CD14-positive monocyte (primary cell): ENCODE results near the gene ZC2HC1C. TPM values are rescaled to one million over a fixed set of nuclear protein-coding genes. Genes with fewer than 3 reads are reported as not detected.

Experiments
- DNase-seq, 3 donors: peaks; one replicate each; pipeline ENCODE4 v3.0.0-alpha.2; 2011 to 2022
- H2AFZ ChIP-seq: 2 replicates; pipeline ENCODE4 v1.6.0; 2012; ENCODE audit warnings: mild to moderate bottlenecking, low read depth, low read length, inconsistent platforms; ENCODE audit not compliant: insufficient read depth, poor library complexity, severe bottlenecking
- H3K27ac ChIP-seq, 2 donors: 1 replicate in 1 of 2; 2 replicates in 1 of 2; pipeline ENCODE4 v1.5.1; 2012 to 2013; ENCODE audit warnings: low read length in 2 of 2, control low read depth in 1 of 2, inconsistent platforms in 1 of 2, low read depth in 1 of 2, mild to moderate bottlenecking in 1 of 2
- H3K27me3 ChIP-seq, 2 donors: one replicate each; pipeline versions ENCODE4 v1.6.0 to v1.6.1; 2011 to 2013; ENCODE audit warnings: low read length in 2 of 2; ENCODE audit not compliant: control insufficient read depth in 2 of 2, insufficient read depth in 2 of 2
- H3K36me3 ChIP-seq, 2 donors: replicated peaks in 1 of 2; 1 replicate in 1 of 2; 2 replicates in 1 of 2; pipeline versions ENCODE4 v1.5.1 to v1.6.1; 2012 to 2013; ENCODE audit warnings: low read length in 2 of 2, control low read depth in 1 of 2, inconsistent platforms in 1 of 2, mild to moderate bottlenecking in 1 of 2; ENCODE audit not compliant: insufficient read depth in 2 of 2, control insufficient read depth in 1 of 2
- H3K4me1 ChIP-seq, 2 donors: 1 replicate in 1 of 2; 2 replicates in 1 of 2; pipeline versions ENCODE4 v1.5.1 to v1.6.1; 2012 to 2013; ENCODE audit warnings: low read length in 2 of 2, control low read depth in 1 of 2, inconsistent platforms in 1 of 2, mild to moderate bottlenecking in 1 of 2, moderate library complexity in 1 of 2; ENCODE audit not compliant: insufficient read depth in 2 of 2, control insufficient read depth in 1 of 2
- H3K4me2 ChIP-seq: replicated peaks from 2 replicates; pipeline ENCODE3; 2012; ENCODE audit warnings: low read length, moderate library complexity, mild to moderate bottlenecking; ENCODE audit not compliant: poor library complexity, severe bottlenecking; ENCODE audit errors: extremely low read depth
- H3K4me3 ChIP-seq, 3 experiments: fragments of 200-600 bp in 1 of 3; sonication (generic) in 1 of 3; replicated peaks in 1 of 3; 1 replicate in 2 of 3; 2 replicates in 1 of 3; pipeline ENCODE4 v1.5.1; 2011 to 2013; ENCODE audit warnings: low read length in 3 of 3, mild to moderate bottlenecking in 3 of 3, control low read depth in 2 of 3, low read depth in 2 of 3, inconsistent platforms in 1 of 3, moderate library complexity in 1 of 3
- H3K79me2 ChIP-seq: 2 replicates; pipeline ENCODE4 v1.6.0; 2012; ENCODE audit warnings: mild to moderate bottlenecking, control low read depth, inconsistent platforms, low read length, moderate library complexity; ENCODE audit not compliant: insufficient read depth
- H3K9ac ChIP-seq: 2 replicates; pipeline ENCODE4 v1.6.0; 2017; ENCODE audit warnings: low read length, mild to moderate bottlenecking; ENCODE audit not compliant: insufficient read depth, poor library complexity, severe bottlenecking
- H3K9me3 ChIP-seq, 2 donors: replicated peaks in 1 of 2; 1 replicate in 1 of 2; 2 replicates in 1 of 2; pipeline versions ENCODE4 v1.5.1 to v1.6.1; 2012 to 2013; ENCODE audit warnings: low read length in 2 of 2, control low read depth in 1 of 2; ENCODE audit not compliant: control insufficient read depth in 1 of 2, insufficient read depth in 1 of 2
- H4K20me1 ChIP-seq: 2 replicates; pipeline ENCODE4 v1.6.0; 2012; ENCODE audit warnings: mild to moderate bottlenecking, low read length, control low read depth, moderate library complexity; ENCODE audit not compliant: insufficient read depth
- H3K27ac Mint-ChIP-seq, 7 donors: one replicate each; pipeline ENCODE4 v1.8.0; 2020; ENCODE audit warnings: mild to moderate bottlenecking in 7 of 7, mixed read lengths in 7 of 7, moderate library complexity in 6 of 7, inconsistent platforms in 2 of 7
- H3K27me3 Mint-ChIP-seq, 3 donors: one replicate each; pipeline ENCODE4 v1.8.0; 2021 to 2022; ENCODE audit warnings: low read depth in 3 of 3, mild to moderate bottlenecking in 3 of 3, mixed read lengths in 3 of 3, moderate library complexity in 3 of 3, inconsistent platforms in 1 of 3
- H3K36me3 Mint-ChIP-seq, 2 donors: one replicate each; pipeline ENCODE4 v1.8.0; 2020; ENCODE audit warnings: mixed read lengths in 2 of 2, inconsistent platforms in 1 of 2, mild to moderate bottlenecking in 1 of 2
- H3K4me1 Mint-ChIP-seq: one replicate; pipeline ENCODE4 v1.8.0; 2020; ENCODE audit warnings: mild to moderate bottlenecking, mixed read lengths
- H3K4me3 Mint-ChIP-seq, 2 donors: one replicate each; pipeline ENCODE4 v1.8.0; 2020; ENCODE audit warnings: mild to moderate bottlenecking in 2 of 2, mixed read lengths in 2 of 2, moderate library complexity in 1 of 2
- H3K9me3 Mint-ChIP-seq, 7 donors: one replicate each; pipeline ENCODE4 v1.8.0; 2020 to 2022; ENCODE audit warnings: mixed read lengths in 7 of 7, mild to moderate bottlenecking in 6 of 7, moderate library complexity in 6 of 7, inconsistent platforms in 2 of 7
- WGBS: methylation state at CpG from one replicate; pipeline ENCODE4 v1.1.5; 2013; ENCODE audit warnings: missing lambda C conversion rate; ENCODE audit not compliant: insufficient coverage; 5-methylcytosine and 5-hydroxymethylcytosine counted together
- intact Hi-C, 2 donors: fragments of 100-400 bp; cut with micrococcal nuclease; formaldehyde crosslinking; loops; one replicate each; pipeline versions ENCODE4 v1.15.0 to v1.15.1; 2023
- polyA minus RNA-seq: library from RNA; depleted of rRNA, polyadenylated mRNA; stranded (reverse); fragments of >200 nt; gene quantifications from 2 replicates; pipeline ENCODE4 v1.2.3, GENCODE V29; 2012
- polyA plus RNA-seq, 3 donors: library from polyadenylated mRNA; depleted of rRNA in 1 of 3; unstranded in 2 of 3; stranded (reverse) in 1 of 3; fragments of 300-500 nt in 2 of 3; fragments of >200 nt in 1 of 3; fragmentation: Illumina TruSeq in 2 of 3; gene quantifications; 1 replicate in 2 of 3; 2 replicates in 1 of 3; pipeline ENCODE4 v1.2.3, GENCODE V29; 2012 to 2021
- total RNA-seq, 12 experiments: library from RNA in 1 of 12; stranded (reverse) in 1 of 12; fragments of 120-200 nt in 1 of 12; gene quantifications; one replicate each; pipeline ENCODE4 v1.2.4 and lab custom pipeline; 2013 to 2026; ENCODE audit warnings: mixed read lengths in 6 of 12, inconsistent platforms in 1 of 12
- TF ChIP-seq, protein P1 (sequence below): fragments of 200-600 bp; IDR thresholded peaks from one replicate; pipeline ENCODE4 v1.8.0; 2022; ENCODE audit warnings: antibody characterized with exemption, mild to moderate bottlenecking

The ZC2HC1C gene, protein sequence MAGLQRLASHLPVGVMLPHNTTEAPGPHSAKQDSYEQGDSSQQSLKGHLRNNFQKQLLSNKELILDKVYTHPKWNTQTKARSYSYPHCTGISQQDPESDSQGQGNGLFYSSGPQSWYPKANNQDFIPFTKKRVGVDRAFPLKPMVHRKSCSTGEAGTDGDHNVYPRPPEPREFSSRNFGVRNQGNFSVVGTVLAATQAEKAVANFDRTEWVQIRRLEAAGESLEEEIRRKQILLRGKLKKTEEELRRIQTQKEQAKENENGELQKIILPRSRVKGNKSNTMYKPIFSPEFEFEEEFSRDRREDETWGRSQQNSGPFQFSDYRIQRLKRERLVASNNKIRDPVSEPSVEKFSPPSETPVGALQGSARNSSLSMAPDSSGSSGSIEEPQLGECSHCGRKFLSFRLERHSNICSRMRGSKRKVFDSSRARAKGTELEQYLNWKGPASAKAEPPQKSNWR
- total RNA-seq (2013): 0.08 TPM
- under 1 TPM in 1 of 3 donors, not detected in 2; 0.08 TPM for polyA plus RNA-seq
- polyA minus RNA-seq: 0.14 TPM in 1 of 2 replicates, not detected in the other
- 0.08 to 3.2 (median 0.35) reads per million in 11 experiments for total RNA-seq (lab: John Stamatoyannopoulos, UW)

DNA sequence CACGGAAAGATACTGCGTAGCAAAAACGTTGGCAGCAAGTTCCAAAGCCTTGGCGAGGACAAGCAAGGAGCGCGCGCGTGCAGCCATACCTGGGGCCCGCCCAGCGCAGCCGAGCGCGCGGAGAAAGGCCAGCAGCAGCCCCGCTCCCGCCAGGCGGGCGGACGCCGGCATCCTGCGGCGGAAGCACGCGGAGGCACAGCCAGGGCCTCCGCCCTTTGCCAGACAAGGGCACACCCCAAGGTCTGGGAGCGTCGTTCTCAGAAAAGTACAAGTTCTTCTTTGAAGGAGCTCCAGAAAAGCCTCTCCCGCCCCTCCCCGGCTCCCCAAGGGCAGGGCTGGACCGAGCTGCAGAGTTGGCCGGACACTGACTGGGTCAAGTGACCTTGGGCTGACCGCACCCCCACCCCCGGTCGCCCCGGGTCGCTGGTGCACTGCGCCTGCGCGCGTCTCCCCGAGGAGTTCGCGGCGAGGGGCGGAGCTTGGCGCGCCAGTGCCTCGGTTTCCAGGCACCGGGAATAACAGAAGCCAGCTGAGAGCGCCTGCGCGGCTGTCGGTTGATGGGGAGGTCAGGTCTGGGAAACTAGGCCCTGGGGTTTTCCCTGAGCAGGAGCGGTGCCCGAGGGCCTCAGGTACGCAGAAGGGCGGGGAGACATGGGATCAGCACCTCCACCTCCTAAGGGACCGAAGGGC is at the start of gene ZC2HC1C:
Gene ZC2HC1C (plus strand): TSS at position 521 of the 690 bp plus-strand sequence. CDS start 933 bp downstream, outside the sequence.
- Histone ChIP-seq H3K9ac (peak within 1 kb of the TSS; percentile 34), H3K27ac (peak within 1 kb of the TSS; percentile 62 to 69), H2AFZ (peak within 1 kb of the TSS; percentile 84), H3K4me2 (peak within 1 kb of the TSS; percentile 83), H3K79me2 (no peaks in the 10 kb centered on the region), H3K4me3 (peak within 1 kb of the TSS; percentile 34 to 71 (median 47)), H4K20me1 (no peaks in the 10 kb centered on the region), H3K4me1 (peaks cover 15 to 30% of the 10 kb centered on the region in 2 donors), H3K9me3 (no peaks in the 10 kb centered on the region), H3K27me3 (no peaks in the 10 kb centered on the region), H3K36me3 (no peaks in the 10 kb centered on the region)
- Mint-ChIP-seq H3K4me1 (peaks cover 4% of the 10 kb centered on the region), H3K27ac (peak within 1 kb of the TSS in 6 of 7 donors; percentile 23 to 85 (median 60)), H3K36me3 (no peaks in the 10 kb centered on the region), H3K4me3 (no peak within 1 kb of the TSS), H3K9me3 (no peaks in the 10 kb centered on the region), H3K27me3 (peaks cover 0 to 3% (median 2%) of the 10 kb centered on the region in 3 donors)
- intact Hi-C loops: loop anchor here (10.0 kb wide), 2 partner anchors 64 to 124 kb away; partner anchors contain the start of gene EIF2B2 (in 1 of the 2)
- DNase-seq: peak; percentile 57 to 72 (median 72)
- TF ChIP-seq, protein P1, sequence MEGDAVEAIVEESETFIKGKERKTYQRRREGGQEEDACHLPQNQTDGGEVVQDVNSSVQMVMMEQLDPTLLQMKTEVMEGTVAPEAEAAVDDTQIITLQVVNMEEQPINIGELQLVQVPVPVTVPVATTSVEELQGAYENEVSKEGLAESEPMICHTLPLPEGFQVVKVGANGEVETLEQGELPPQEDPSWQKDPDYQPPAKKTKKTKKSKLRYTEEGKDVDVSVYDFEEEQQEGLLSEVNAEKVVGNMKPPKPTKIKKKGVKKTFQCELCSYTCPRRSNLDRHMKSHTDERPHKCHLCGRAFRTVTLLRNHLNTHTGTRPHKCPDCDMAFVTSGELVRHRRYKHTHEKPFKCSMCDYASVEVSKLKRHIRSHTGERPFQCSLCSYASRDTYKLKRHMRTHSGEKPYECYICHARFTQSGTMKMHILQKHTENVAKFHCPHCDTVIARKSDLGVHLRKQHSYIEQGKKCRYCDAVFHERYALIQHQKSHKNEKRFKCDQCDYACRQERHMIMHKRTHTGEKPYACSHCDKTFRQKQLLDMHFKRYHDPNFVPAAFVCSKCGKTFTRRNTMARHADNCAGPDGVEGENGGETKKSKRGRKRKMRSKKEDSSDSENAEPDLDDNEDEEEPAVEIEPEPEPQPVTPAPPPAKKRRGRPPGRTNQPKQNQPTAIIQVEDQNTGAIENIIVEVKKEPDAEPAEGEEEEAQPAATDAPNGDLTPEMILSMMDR: no peak
- WGBS: 4% methylated on average over 57 of the region's 58 CpGs

DNA sequence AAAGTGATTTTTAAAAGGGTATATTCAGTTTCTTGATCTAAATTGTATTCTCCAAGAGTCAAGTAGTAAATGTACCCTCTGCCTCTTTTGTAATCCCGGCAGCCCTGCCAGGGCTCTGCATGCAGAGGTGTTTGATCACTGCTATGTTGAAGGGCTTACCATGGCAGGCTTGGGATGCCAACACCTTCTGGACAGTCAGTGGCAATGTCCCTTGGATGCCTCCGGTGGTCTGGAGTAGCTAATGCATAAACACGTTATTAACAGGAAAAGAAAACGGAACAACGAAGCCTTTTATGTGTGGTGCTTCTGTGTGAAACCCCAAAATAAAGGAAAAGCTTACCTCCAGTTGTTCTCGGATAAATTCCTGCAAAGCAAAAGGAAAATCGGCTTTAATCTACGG is 46.8 kb upstream of the ZC2HC1C start:
- Mint-ChIP-seq H3K27me3 (peaks cover 0 to 2% (median 0%) of the 10 kb centered on the region in 3 donors), H3K4me1 (no peaks in the 10 kb centered on the region), H3K9me3 (no peaks in the 10 kb centered on the region), H3K27ac (no peak overlapping the region), H3K36me3 (peaks cover 50 to 62% of the 10 kb centered on the region in 2 donors), H3K4me3 (no peak overlapping the region)
- H3K9ac ChIP-seq: no peak overlapping the region
- no peak overlapping the region for H3K4me2 ChIP-seq
- peak in 1 of 3 donors; percentile 5 for DNase-seq
- no peak overlapping the region for H3K4me3 ChIP-seq
- no peaks in the 10 kb centered on the region for H3K27me3 ChIP-seq
- H3K27ac ChIP-seq: no peak overlapping the region
- H2AFZ ChIP-seq: no peak overlapping the region
- intact Hi-C loops: no loop called here
- H3K4me1 ChIP-seq: peaks cover 11 to 15% of the 10 kb centered on the region in 2 donors
- H3K36me3 ChIP-seq: peaks cover 38 to 59% of the 10 kb centered on the region in 2 donors
- no peaks in the 10 kb centered on the region for H3K9me3 ChIP-seq
- TF ChIP-seq, protein P1: peak; percentile 39
- 100% methylated on average over 1 of the region's 8 CpGs for WGBS
- no peaks in the 10 kb centered on the region for H4K20me1 ChIP-seq
- no peaks in the 10 kb centered on the region for H3K79me2 ChIP-seq
